ENCODE results near the gene KIF6. TPM values are rescaled to one million over a fixed set of nuclear protein-coding genes. Genes with fewer than 3 reads are reported as not detected.

Gene KIF6
- total RNA-seq, 1 donor from 2014 or later: not detected

DNA sequence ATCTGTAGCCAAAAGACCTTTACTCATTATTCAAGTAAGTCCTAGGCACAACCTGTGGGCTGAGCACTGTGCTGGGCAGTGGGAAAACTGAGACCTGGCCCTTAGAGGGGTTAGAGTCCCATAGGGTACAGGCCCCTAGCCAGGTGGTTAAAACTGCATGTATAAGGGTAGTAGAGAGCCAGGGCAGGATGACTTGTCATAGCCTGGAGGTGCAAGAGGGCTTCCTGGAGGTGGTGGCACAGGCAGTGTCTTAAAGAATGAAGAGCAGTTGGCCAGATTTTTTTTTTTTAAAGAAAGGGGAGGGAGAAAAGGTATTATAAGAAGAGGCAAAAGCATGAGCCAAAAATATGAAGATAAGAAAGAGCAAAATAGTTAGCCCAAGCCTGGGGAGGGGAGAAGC, 226.2 kb downstream of the KIF6 start:
- DNase-seq (no peak), ATAC-seq (ENCODE audit: low read depth) (no peak)
- Mint-ChIP-seq H3K27me3 (peaks cover 31% of the 10 kb centered on the region), H3K4me3 (no peak overlapping the region), H3K27ac (no peak overlapping the region), H3K36me3 (ENCODE audit: low read depth) (no peaks in the 10 kb centered on the region), H3K4me1 (no peaks in the 10 kb centered on the region), H3K9me3 (peaks cover 30% of the 10 kb centered on the region)
- TF ChIP-seq, protein P1, sequence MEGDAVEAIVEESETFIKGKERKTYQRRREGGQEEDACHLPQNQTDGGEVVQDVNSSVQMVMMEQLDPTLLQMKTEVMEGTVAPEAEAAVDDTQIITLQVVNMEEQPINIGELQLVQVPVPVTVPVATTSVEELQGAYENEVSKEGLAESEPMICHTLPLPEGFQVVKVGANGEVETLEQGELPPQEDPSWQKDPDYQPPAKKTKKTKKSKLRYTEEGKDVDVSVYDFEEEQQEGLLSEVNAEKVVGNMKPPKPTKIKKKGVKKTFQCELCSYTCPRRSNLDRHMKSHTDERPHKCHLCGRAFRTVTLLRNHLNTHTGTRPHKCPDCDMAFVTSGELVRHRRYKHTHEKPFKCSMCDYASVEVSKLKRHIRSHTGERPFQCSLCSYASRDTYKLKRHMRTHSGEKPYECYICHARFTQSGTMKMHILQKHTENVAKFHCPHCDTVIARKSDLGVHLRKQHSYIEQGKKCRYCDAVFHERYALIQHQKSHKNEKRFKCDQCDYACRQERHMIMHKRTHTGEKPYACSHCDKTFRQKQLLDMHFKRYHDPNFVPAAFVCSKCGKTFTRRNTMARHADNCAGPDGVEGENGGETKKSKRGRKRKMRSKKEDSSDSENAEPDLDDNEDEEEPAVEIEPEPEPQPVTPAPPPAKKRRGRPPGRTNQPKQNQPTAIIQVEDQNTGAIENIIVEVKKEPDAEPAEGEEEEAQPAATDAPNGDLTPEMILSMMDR (IDR thresholded peaks at IDR 0.05): no peak
- POLR2A ChIA-PET: no interaction called here
- CTCF ChIA-PET: no interaction called here
- intact Hi-C loops (cut with micrococcal nuclease): no loop called here

DNA sequence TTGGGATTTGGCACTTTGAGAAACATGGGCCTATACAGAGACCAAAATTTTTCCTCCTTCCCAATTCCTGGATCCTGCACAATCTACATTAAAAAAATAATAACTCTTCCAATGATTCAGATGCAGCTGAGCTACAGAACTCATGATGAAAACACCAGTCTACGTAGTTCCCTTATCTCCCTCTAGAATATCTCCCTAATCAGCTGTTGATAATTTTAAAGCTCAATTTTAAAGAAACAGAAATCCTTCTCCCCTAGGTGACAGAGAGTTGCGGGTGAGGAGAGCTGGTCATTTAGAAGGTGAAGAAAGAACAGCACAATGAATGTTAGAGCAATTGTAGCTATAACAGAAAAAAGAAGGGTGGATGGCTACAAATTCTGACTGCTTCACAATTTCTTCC, 227.1 kb downstream of the KIF6 start:
- POLR2A ChIA-PET: no interaction called here
- H3K36me3 Mint-ChIP-seq (ENCODE audit: low read depth): no peaks in the 10 kb centered on the region
- peaks cover 28% of the 10 kb centered on the region for H3K27me3 Mint-ChIP-seq

DNA sequence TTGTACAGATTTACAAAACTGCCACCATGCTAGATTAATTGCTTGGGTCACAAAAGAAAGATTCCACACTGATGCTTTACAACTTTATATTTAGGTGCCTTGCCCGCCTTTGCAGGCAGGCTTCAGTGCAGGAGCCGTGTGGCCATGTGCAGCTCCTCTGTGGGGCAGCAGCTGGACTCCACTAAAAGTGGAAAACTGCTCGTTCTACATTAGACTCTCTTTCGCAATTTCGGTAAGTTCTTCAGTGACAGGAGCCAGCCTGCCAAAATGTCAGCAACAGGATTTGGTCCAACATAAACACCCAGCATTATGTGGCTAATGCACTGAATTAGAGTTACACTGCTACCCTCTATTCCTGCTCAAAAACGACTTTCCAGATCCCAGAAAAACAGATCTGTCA, 228.3 kb downstream of the KIF6 start:
- Mint-ChIP-seq H3K4me1 (no peaks in the 10 kb centered on the region), H3K27me3 (peaks cover 29% of the 10 kb centered on the region), H3K27ac (no peak overlapping the region), H3K9me3 (peaks cover 15% of the 10 kb centered on the region), H3K36me3 (ENCODE audit: low read depth) (no peaks in the 10 kb centered on the region), H3K4me3 (no peak overlapping the region)
- intact Hi-C loops (cut with micrococcal nuclease): no loop called here
- TF ChIP-seq, protein P1 (IDR thresholded peaks at IDR 0.05): no peak
- no peak for ATAC-seq (ENCODE audit: low read depth)
- CTCF ChIA-PET: no interaction called here
- POLR2A ChIA-PET: no interaction called here
- DNase-seq: no peak

More for the DNA sequence above, 227.1 kb downstream of the KIF6 start:
- intact Hi-C loops (cut with micrococcal nuclease): no loop called here
- Mint-ChIP-seq H3K27ac (no peak overlapping the region), H3K4me3 (no peak overlapping the region), H3K9me3 (peaks cover 24% of the 10 kb centered on the region), H3K4me1 (no peaks in the 10 kb centered on the region)
- TF ChIP-seq, protein P1 (IDR thresholded peaks at IDR 0.05): no peak
- no peak for ATAC-seq (ENCODE audit: low read depth)
- no peak for DNase-seq
- CTCF ChIA-PET: no interaction called here

DNA sequence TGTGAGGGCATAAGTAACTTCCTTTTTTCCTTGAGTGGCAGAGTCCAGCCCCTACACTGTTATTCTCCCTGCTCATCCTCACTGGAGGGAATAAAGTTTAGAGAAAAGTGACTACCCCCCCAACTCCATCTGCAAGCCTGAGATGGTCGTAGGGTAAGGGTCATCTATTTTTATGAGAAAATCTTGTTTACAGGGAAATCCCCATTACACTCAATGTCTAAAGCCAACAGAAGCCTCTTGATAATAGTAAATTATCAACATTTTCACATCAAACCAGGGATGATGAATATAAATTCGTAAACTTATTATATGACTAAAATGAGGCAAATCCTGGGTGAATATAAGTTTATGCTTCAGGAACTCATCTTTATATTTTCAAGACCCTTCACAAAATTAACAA, 228.8 kb downstream of the KIF6 start:
- ChIA-PET POLR2A (no interaction called here), CTCF (no interaction called here)
- Mint-ChIP-seq H3K27ac (no peak overlapping the region), H3K4me1 (no peaks in the 10 kb centered on the region), H3K9me3 (peaks cover 10% of the 10 kb centered on the region), H3K36me3 (ENCODE audit: low read depth) (no peaks in the 10 kb centered on the region), H3K4me3 (no peak overlapping the region), H3K27me3 (peaks cover 29% of the 10 kb centered on the region)
- ATAC-seq (ENCODE audit: low read depth) (no peak), DNase-seq (no peak)
- intact Hi-C loops (cut with micrococcal nuclease): no loop called here
- TF ChIP-seq, protein P1 (IDR thresholded peaks at IDR 0.05): no peak

DNA sequence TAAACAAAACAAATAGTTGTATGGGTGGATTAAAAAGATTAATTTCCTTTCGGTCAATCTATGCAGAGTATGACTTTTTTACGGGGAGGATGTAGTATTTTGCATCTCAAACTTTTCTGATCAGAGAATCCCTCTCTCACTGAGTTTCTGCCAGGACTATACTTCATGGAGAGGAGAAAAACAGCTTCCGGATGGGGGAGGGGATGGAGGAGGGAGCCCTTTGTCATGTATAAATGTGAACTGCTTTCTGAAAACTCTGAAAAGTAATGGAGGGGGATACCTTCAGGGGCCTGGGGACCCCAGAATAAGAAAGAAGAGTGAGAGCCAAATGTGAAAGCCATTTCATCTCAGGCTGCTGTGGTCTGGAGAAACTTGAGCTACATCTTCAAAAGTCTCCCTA, 229.6 kb downstream of the KIF6 start:
- intact Hi-C loops (cut with micrococcal nuclease): no loop called here
- ChIA-PET POLR2A (no interaction called here), CTCF (no interaction called here)
- H3K27ac Mint-ChIP-seq: no peak overlapping the region
- DNase-seq (no peak), ATAC-seq (ENCODE audit: low read depth) (no peak)
- TF ChIP-seq, protein P1 (IDR thresholded peaks at IDR 0.05): no peak
- no peak overlapping the region for H3K4me3 Mint-ChIP-seq
- peaks cover 29% of the 10 kb centered on the region for H3K27me3 Mint-ChIP-seq
- H3K9me3 Mint-ChIP-seq: peaks cover 6% of the 10 kb centered on the region
- no peaks in the 10 kb centered on the region for H3K36me3 Mint-ChIP-seq (ENCODE audit: low read depth)
- H3K4me1 Mint-ChIP-seq: no peaks in the 10 kb centered on the region
